MCF 10A (cell line): Measurements from ENCODE around the gene ADAMTS2. TPM values are rescaled to one million over a fixed set of nuclear protein-coding genes. Genes with fewer than 3 reads are reported as not detected.

Experiments used
- BruUV-seq: library from RNA; stranded (reverse); fragments of 400-500 nt; replicated peaks from 2 replicates; lab custom pipeline; 2021; lab: Mats Ljungman, UMichigan
- CTCF ChIA-PET: fragments of 300-600 bp; sonication (Branson Sonifier 250); formaldehyde crosslinking; extraction: SDS; loops from one replicate; lab custom pipeline; 2021; ENCODE audit warnings: antibody characterized with exemption, inconsistent platforms; lab: Yijun Ruan, JAX
- POLR2A ChIA-PET: fragments of 300-600, 350-650 bp; sonication (Branson Sonifier 250); formaldehyde crosslinking; extraction: SDS; loops from one replicate; lab custom pipeline; 2020; ENCODE audit warnings: antibody characterized with exemption, inconsistent platforms; lab: Yijun Ruan, JAX
- DNase-seq: peaks from one replicate; pipeline ENCODE4 v3.0.0-alpha.2; 2018; ENCODE audit not compliant: unreplicated experiment
- H3K27ac Mint-ChIP-seq: one replicate; pipeline ENCODE4 v1.8.0; 2022; ENCODE audit warnings: mild to moderate bottlenecking, low read depth, mixed read lengths; ENCODE audit not compliant: unreplicated experiment
- H3K27me3 Mint-ChIP-seq: one replicate; pipeline ENCODE4 v1.8.0; 2022; ENCODE audit warnings: mixed read lengths; ENCODE audit not compliant: insufficient read depth, unreplicated experiment
- H3K36me3 Mint-ChIP-seq: one replicate; pipeline ENCODE4 v1.8.0; 2022; ENCODE audit warnings: mild to moderate bottlenecking, moderate library complexity, mixed read lengths; ENCODE audit not compliant: insufficient read depth, unreplicated experiment
- H3K4me1 Mint-ChIP-seq: one replicate; pipeline ENCODE4 v1.8.0; 2022; ENCODE audit warnings: mixed read lengths; ENCODE audit not compliant: insufficient read depth, unreplicated experiment
- H3K4me3 Mint-ChIP-seq: one replicate; pipeline ENCODE4 v1.8.0; 2022; ENCODE audit warnings: mild to moderate bottlenecking, moderate library complexity, mixed read lengths; ENCODE audit not compliant: unreplicated experiment
- H3K9me3 Mint-ChIP-seq: one replicate; pipeline ENCODE4 v1.8.0; 2022; ENCODE audit warnings: mixed read lengths; ENCODE audit not compliant: unreplicated experiment
- intact Hi-C: fragments of 100-400 bp; cut with micrococcal nuclease; formaldehyde crosslinking; loops from 2 replicates; pipeline ENCODE4 v1.14.1; 2022
- total RNA-seq: library from RNA; stranded (reverse); gene quantifications from 2 replicates; pipeline ENCODE4 v1.2.3, GENCODE V29; 2022
- TF ChIP-seq, protein P1 (sequence below): fragments of 200-600 bp; IDR thresholded peaks from one replicate; pipeline ENCODE4 v1.8.0; 2022; ENCODE audit warnings: antibody characterized with exemption, mild to moderate bottlenecking; ENCODE audit not compliant: unreplicated experiment

The ADAMTS2 gene
- total RNA-seq, 1 experiment from 2014 or later = not detected

- ChIA-PET CTCF (interaction anchor here (1.0 kb wide), 1 partner anchor 67 kb away, joined by 3 read pairs; no protein-coding TSS in a partner anchor), POLR2A (no interaction called here)
- TF ChIP-seq, protein P1, sequence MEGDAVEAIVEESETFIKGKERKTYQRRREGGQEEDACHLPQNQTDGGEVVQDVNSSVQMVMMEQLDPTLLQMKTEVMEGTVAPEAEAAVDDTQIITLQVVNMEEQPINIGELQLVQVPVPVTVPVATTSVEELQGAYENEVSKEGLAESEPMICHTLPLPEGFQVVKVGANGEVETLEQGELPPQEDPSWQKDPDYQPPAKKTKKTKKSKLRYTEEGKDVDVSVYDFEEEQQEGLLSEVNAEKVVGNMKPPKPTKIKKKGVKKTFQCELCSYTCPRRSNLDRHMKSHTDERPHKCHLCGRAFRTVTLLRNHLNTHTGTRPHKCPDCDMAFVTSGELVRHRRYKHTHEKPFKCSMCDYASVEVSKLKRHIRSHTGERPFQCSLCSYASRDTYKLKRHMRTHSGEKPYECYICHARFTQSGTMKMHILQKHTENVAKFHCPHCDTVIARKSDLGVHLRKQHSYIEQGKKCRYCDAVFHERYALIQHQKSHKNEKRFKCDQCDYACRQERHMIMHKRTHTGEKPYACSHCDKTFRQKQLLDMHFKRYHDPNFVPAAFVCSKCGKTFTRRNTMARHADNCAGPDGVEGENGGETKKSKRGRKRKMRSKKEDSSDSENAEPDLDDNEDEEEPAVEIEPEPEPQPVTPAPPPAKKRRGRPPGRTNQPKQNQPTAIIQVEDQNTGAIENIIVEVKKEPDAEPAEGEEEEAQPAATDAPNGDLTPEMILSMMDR = no peak
- no peak for DNase-seq
- BruUV-seq = no TSS peak
- no peaks in the 10 kb centered on the region for H3K36me3 Mint-ChIP-seq
- H3K27ac Mint-ChIP-seq = no peak overlapping the region
- H3K9me3 Mint-ChIP-seq = no peaks in the 10 kb centered on the region
- H3K27me3 Mint-ChIP-seq = no peaks in the 10 kb centered on the region
- no peaks in the 10 kb centered on the region for H3K4me1 Mint-ChIP-seq
- intact Hi-C loops = no loop called here
- no peak overlapping the region for H3K4me3 Mint-ChIP-seq
Measured at GRCh38 chr5:179336126-179336870, 9.0 kb downstream of the ADAMTS2 start.

- Mint-ChIP-seq H3K27me3 (no peaks in the 10 kb centered on the region), H3K27ac (no peak overlapping the region), H3K4me1 (no peaks in the 10 kb centered on the region), H3K36me3 (no peaks in the 10 kb centered on the region), H3K9me3 (no peaks in the 10 kb centered on the region), H3K4me3 (no peak overlapping the region)
- TF ChIP-seq, protein P1 = no peak
- DNase-seq = no peak
- intact Hi-C loops = no loop called here
- BruUV-seq = no TSS peak
- ChIA-PET CTCF (interaction anchor here (0.7 kb wide), 2 partner anchors 70 to 123 kb away, joined by 3 to 4 read pairs; no protein-coding TSS in a partner anchor), POLR2A (interaction anchor here (1.0 kb wide), 1 partner anchor 24 kb away, joined by 3 read pairs; no protein-coding TSS in a partner anchor)
Measured at GRCh38 chr5:179333796-179334761, 11.2 kb downstream of the ADAMTS2 start.

DNA sequence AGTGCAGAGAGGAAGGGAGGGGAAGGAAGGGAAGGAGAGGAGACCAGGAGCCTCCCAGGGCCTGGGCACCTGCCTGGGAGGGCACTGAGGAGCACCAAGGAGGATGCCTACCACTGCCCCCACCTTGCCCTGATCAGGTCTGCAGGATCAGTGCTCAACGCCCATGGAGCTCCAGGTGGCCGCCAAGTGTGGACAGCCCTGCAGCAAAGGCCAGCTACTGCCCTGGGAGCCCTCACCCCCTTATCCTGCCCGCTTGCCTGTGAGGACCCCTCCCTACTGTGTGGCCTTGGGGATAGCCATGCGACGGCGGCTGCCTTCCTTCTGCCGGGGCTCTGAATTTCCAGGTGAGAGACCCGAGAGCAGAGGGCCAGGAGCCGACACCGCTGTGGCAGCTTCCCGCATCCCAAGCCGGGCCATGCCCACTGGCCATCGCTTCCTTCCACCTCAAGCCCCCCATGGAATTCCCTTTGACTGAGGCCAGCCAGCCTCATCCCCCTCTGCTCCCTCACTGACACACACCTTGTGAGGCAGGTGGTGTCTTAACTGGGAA is 12.4 kb downstream of the ADAMTS2 start:
- DNase-seq = no peak
- no peaks in the 10 kb centered on the region for H3K4me1 Mint-ChIP-seq
- no TSS peak for BruUV-seq
- intact Hi-C loops = no loop called here
- H3K9me3 Mint-ChIP-seq = no peaks in the 10 kb centered on the region
- ChIA-PET CTCF (interaction anchor here (0.6 kb wide), 1 partner anchor 26 kb away, joined by 3 read pairs; no protein-coding TSS in a partner anchor), POLR2A (no interaction called here)
- H3K4me3 Mint-ChIP-seq = no peak overlapping the region
- H3K36me3 Mint-ChIP-seq = no peaks in the 10 kb centered on the region
- no peaks in the 10 kb centered on the region for H3K27me3 Mint-ChIP-seq
- TF ChIP-seq, protein P1 = no peak
- H3K27ac Mint-ChIP-seq = no peak overlapping the region
